DOHH2 (cell line): ENCODE data around the gene AHSP.

ENCODE experiments used
- H3F3A ChIP-seq: fragments of 200-600 bp; sonication (generic), shearing (Covaris generic); 2 replicates; pipeline ENCODE4 v1.6.0; 2016; ENCODE audit warnings: antibody characterized with exemption, mild to moderate bottlenecking; ENCODE audit not compliant: control insufficient read depth, insufficient read depth
- H3K27ac ChIP-seq: fragments of 200-600 bp; sonication (generic); 2 replicates; pipeline ENCODE4 v1.5.1; 2014; ENCODE audit warnings: low read depth, mild to moderate bottlenecking, low read length, moderate library complexity
- H3K27me3 ChIP-seq: fragments of 200-600 bp; sonication (generic); 2 replicates; pipeline ENCODE4 v1.6.1; 2014; ENCODE audit warnings: mild to moderate bottlenecking, low read length, mixed read lengths; ENCODE audit not compliant: control insufficient read depth
- H3K36me3 ChIP-seq: fragments of 200-600 bp; sonication (generic); 2 replicates; pipeline ENCODE4 v1.6.1; 2014; ENCODE audit warnings: mild to moderate bottlenecking, low read length, moderate library complexity, mixed read lengths; ENCODE audit not compliant: control insufficient read depth
- H3K4me1 ChIP-seq: fragments of 200-600 bp; sonication (generic); 2 replicates; pipeline ENCODE4 v1.6.1; 2014; ENCODE audit warnings: mild to moderate bottlenecking, low read length, mixed read lengths; ENCODE audit not compliant: control insufficient read depth
- H3K4me2 ChIP-seq: fragments of 200-600 bp; sonication (generic); 2 replicates; pipeline ENCODE4 v1.6.0; 2014; ENCODE audit warnings: mild to moderate bottlenecking, low read length, moderate library complexity
- H3K4me3 ChIP-seq: fragments of 200-600 bp; sonication (generic); 2 replicates; pipeline ENCODE4 v1.5.1; 2014; ENCODE audit warnings: mild to moderate bottlenecking, low read length, mixed read lengths
- H3K79me2 ChIP-seq: fragments of 200-600 bp; sonication (generic); 2 replicates; pipeline ENCODE4 v1.6.1; 2014; ENCODE audit warnings: mild to moderate bottlenecking, low read length, mixed read lengths; ENCODE audit not compliant: control insufficient read depth
- H3K9me2 ChIP-seq: fragments of 200-600 bp; sonication (generic); replicated peaks from 2 replicates; pipeline ENCODE4 v1.6.1; 2014; ENCODE audit warnings: mild to moderate bottlenecking, low read length, mixed read lengths; ENCODE audit not compliant: control insufficient read depth
- H3K9me3 ChIP-seq: fragments of 200-600 bp; sonication (generic); 2 replicates; pipeline ENCODE4 v1.6.1; 2014; ENCODE audit warnings: antibody characterized with exemption, low read length, mixed read lengths; ENCODE audit not compliant: control insufficient read depth, insufficient read depth
- H4K20me1 ChIP-seq: fragments of 200-600 bp; sonication (generic); 2 replicates; pipeline ENCODE4 v1.6.0; 2014; ENCODE audit warnings: low read depth, mild to moderate bottlenecking, antibody characterized with exemption, low read length, moderate library complexity; ENCODE audit not compliant: control insufficient read depth, insufficient read depth
- CTCF ChIP-seq: fragments of 200-600 bp; sonication (generic); IDR thresholded peaks from one replicate; pipeline ENCODE4 v1.5.1; 2014; ENCODE audit warnings: antibody characterized with exemption, mild to moderate bottlenecking, low read depth, low read length; ENCODE audit not compliant: poor library complexity, severe bottlenecking
- EZH2phosphoT487 ChIP-seq: fragments of 200-600 bp; sonication (generic); IDR thresholded peaks from 2 replicates; pipeline ENCODE4 v1.6.1; 2017; ENCODE audit warnings: borderline replicate concordance, mild to moderate bottlenecking, antibody characterized with exemption, low read length, moderate library complexity, mixed read lengths

The AHSP gene

GRCh38 chr16:31530405-31530804 is 2.7 kb downstream of the AHSP start:
- Histone ChIP-seq H3K27me3 (no peaks in the 10 kb centered on the region), H3K27ac (no peak overlapping the region), H3K4me1 (no peaks in the 10 kb centered on the region), H3K36me3 (no peaks in the 10 kb centered on the region), H3K4me2 (no peak overlapping the region), H3K9me3 (no peaks in the 10 kb centered on the region), H3K4me3 (no peak overlapping the region), H3K9me2 (no peaks in the 10 kb centered on the region), H3F3A (no peaks in the 10 kb centered on the region), H4K20me1 (no peaks in the 10 kb centered on the region), H3K79me2 (no peaks in the 10 kb centered on the region)
- TF ChIP-seq CTCF (no peak), EZH2phosphoT487 (no peak)

DNA sequence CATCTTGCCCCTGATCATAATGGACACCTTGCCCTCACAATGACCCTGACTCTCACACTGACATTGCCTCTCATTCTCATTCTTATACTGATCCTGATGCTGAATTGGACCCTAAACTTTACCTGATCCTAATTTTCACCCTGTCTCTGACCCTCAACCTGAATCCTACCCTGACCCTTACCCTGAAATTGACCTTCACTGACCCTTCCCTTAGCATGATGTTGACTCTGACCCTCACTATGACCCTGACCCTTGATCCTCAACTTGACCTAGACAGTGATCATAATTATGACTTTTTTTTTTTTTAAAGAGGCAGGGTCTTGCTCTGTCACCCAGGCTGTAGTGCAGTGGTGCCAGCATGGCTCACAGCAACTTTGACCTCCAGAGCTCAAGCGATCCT is 3.4 kb downstream of the AHSP start:
- no peaks in the 10 kb centered on the region for H3K27me3 ChIP-seq
- H3K9me3 ChIP-seq = no peaks in the 10 kb centered on the region
- no peaks in the 10 kb centered on the region for H3K79me2 ChIP-seq
- no peak overlapping the region for H3K27ac ChIP-seq
- H3K4me1 ChIP-seq = no peaks in the 10 kb centered on the region
- no peaks in the 10 kb centered on the region for H3F3A ChIP-seq
- H3K4me2 ChIP-seq = no peak overlapping the region
- no peaks in the 10 kb centered on the region for H4K20me1 ChIP-seq
- no peaks in the 10 kb centered on the region for H3K36me3 ChIP-seq
- H3K9me2 ChIP-seq = no peaks in the 10 kb centered on the region
- TF ChIP-seq CTCF (no peak), EZH2phosphoT487 (no peak)
- no peak overlapping the region for H3K4me3 ChIP-seq

- H3K4me1 ChIP-seq = no peaks in the 10 kb centered on the region
- H4K20me1 ChIP-seq = no peaks in the 10 kb centered on the region
- H3K27me3 ChIP-seq = no peaks in the 10 kb centered on the region
- no peak overlapping the region for H3K4me3 ChIP-seq
- no peaks in the 10 kb centered on the region for H3K9me3 ChIP-seq
- TF ChIP-seq EZH2phosphoT487 (no peak), CTCF (no peak)
- no peaks in the 10 kb centered on the region for H3K79me2 ChIP-seq
- H3K4me2 ChIP-seq = no peak overlapping the region
- no peaks in the 10 kb centered on the region for H3K36me3 ChIP-seq
- no peak overlapping the region for H3K27ac ChIP-seq
- no peaks in the 10 kb centered on the region for H3K9me2 ChIP-seq
- H3F3A ChIP-seq = no peaks in the 10 kb centered on the region
Measured at GRCh38 chr16:31532120-31532519, 4.4 kb downstream of the AHSP start.

DNA sequence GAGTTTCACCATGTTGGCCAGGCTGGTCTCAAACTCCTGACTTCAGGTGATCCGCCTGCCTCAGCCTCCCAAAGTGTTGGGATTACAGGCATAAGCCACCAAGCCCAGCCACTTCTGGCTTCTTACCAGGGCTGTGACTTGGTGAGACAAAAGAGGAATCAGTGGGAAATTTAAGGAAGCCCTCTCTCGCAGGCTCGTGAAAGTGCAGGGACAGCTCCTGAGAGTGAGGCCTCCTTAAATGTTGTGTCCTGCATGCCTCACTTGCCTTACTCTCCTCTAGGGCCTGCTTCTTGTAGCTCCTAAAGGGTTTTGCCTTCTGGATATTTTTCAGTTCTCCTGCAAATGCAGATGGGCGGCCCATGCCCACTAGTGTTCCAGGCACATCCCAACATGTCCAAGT is 5.2 kb downstream of the AHSP start:
- Histone ChIP-seq H3K36me3 (no peaks in the 10 kb centered on the region), H3K4me3 (no peak overlapping the region), H3K9me2 (no peaks in the 10 kb centered on the region), H3K4me2 (no peak overlapping the region), H3F3A (no peaks in the 10 kb centered on the region), H3K9me3 (no peaks in the 10 kb centered on the region), H3K27me3 (no peaks in the 10 kb centered on the region), H3K79me2 (no peaks in the 10 kb centered on the region), H3K27ac (no peak overlapping the region), H3K4me1 (no peaks in the 10 kb centered on the region), H4K20me1 (no peaks in the 10 kb centered on the region)
- TF ChIP-seq CTCF (no peak), EZH2phosphoT487 (no peak)
